Measurements from ENCODE around the gene NDNF. TPM values are rescaled to one million over a fixed set of nuclear protein-coding genes. Genes with fewer than 3 reads are reported as not detected.

Gene NDNF
- total RNA-seq, 1 donor from 2014 or later = 0.34 TPM

DNA sequence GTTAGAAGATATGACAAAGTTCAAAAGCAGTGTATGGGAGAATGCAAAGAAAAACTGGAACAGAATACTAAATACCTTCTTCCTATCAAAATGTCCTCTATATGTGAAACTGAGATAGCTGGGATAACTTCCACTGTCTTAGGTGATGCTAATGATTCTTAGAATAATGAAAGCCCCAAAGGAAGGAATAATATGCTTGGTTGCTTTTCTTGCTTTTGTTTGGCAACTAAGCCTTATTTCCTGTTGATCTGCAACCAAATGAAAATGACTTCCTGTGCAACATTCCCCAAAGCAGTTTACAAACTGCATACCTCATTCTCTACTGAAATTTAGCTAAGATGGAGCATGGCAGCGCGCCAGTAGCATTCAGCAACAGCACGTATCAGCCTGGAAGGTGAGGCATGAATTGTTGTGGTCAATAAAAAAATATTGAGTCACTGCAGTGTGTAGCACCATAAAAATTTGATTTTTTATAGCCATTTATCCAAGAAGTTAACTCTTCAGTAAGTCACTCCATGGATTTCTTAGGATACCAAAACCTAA is 18.7 kb downstream of the NDNF start:
- DNase-seq (ENCODE audit: low read depth) = peak; percentile 54
- no peak overlapping the region for H3K9ac ChIP-seq (ENCODE audit: low read length)
- H3K27me3 ChIP-seq (ENCODE audit: insufficient read depth, low read length) = no peaks in the 10 kb centered on the region
- no peak overlapping the region for H3K27ac ChIP-seq (ENCODE audit: low read depth, low read length)
- H3K4me1 ChIP-seq (ENCODE audit: insufficient read depth, low read length) = no peaks in the 10 kb centered on the region
- no peak for FAIRE-seq
- H3K36me3 ChIP-seq (ENCODE audit: insufficient read depth, low read length) = no peaks in the 10 kb centered on the region
- H3K4me3 ChIP-seq (ENCODE audit: insufficient read depth, low read depth, low read length) = no peak overlapping the region
- Mint-ChIP-seq H3K4me3 (ENCODE audit: unreplicated experiment) (no peak overlapping the region), H3K27ac (ENCODE audit: unreplicated experiment) (no peak overlapping the region), H3K9me3 (ENCODE audit: unreplicated experiment) (peaks cover 2% of the 10 kb centered on the region), H3K36me3 (ENCODE audit: low read depth, unreplicated experiment) (no peaks in the 10 kb centered on the region), H3K4me1 (ENCODE audit: low read depth, unreplicated experiment) (no peaks in the 10 kb centered on the region), H3K27me3 (ENCODE audit: low read depth, unreplicated experiment) (no peaks in the 10 kb centered on the region)
- no peaks in the 10 kb centered on the region for H3K9me3 ChIP-seq (ENCODE audit: insufficient read depth, low read depth, low read length)
- H3K4me2 ChIP-seq (ENCODE audit: low read length) = no peak overlapping the region
- no peak for TF ChIP-seq EZH2 (IDR thresholded peaks at IDR 0.05; ENCODE audit: insufficient read depth, low read length)
- TF ChIP-seq, protein P1, sequence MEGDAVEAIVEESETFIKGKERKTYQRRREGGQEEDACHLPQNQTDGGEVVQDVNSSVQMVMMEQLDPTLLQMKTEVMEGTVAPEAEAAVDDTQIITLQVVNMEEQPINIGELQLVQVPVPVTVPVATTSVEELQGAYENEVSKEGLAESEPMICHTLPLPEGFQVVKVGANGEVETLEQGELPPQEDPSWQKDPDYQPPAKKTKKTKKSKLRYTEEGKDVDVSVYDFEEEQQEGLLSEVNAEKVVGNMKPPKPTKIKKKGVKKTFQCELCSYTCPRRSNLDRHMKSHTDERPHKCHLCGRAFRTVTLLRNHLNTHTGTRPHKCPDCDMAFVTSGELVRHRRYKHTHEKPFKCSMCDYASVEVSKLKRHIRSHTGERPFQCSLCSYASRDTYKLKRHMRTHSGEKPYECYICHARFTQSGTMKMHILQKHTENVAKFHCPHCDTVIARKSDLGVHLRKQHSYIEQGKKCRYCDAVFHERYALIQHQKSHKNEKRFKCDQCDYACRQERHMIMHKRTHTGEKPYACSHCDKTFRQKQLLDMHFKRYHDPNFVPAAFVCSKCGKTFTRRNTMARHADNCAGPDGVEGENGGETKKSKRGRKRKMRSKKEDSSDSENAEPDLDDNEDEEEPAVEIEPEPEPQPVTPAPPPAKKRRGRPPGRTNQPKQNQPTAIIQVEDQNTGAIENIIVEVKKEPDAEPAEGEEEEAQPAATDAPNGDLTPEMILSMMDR (IDR thresholded peaks at IDR 0.05; ENCODE audit: insufficient read depth, low read depth, low read length) = no peak
- H3K79me2 ChIP-seq (ENCODE audit: insufficient read depth, low read length) = no peaks in the 10 kb centered on the region
- no peaks in the 10 kb centered on the region for H4K20me1 ChIP-seq (ENCODE audit: insufficient read depth, low read length)
- no peak overlapping the region for H2AFZ ChIP-seq (ENCODE audit: low read depth, low read length)

DNA sequence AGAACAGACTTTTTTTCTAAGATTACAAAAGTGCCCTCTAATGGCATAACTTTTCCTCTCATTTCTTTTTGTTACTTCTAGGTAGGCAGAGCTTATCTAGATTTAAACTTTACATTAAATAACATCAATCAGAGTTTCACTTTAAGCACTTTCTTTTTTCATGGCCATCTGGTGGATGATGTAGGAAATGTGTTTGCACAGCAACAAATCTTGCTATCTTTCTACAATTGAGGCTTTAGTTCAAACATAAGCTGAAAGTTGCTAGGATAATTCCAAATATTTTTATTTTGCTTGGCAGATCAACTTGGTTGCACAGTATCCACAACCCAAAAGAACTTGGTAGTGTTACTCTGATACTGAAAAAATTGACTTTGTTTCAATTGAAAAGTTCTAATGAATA is 22.0 kb downstream of the NDNF start:
- Mint-ChIP-seq H3K27ac (ENCODE audit: unreplicated experiment) (no peak overlapping the region), H3K27me3 (ENCODE audit: low read depth, unreplicated experiment) (no peaks in the 10 kb centered on the region), H3K4me3 (ENCODE audit: unreplicated experiment) (no peak overlapping the region), H3K36me3 (ENCODE audit: low read depth, unreplicated experiment) (no peaks in the 10 kb centered on the region), H3K4me1 (ENCODE audit: low read depth, unreplicated experiment) (no peaks in the 10 kb centered on the region), H3K9me3 (ENCODE audit: unreplicated experiment) (peaks cover 2% of the 10 kb centered on the region)
- Histone ChIP-seq H2AFZ (ENCODE audit: low read depth, low read length) (no peak overlapping the region), H3K4me1 (ENCODE audit: insufficient read depth, low read length) (no peaks in the 10 kb centered on the region), H3K27ac (ENCODE audit: low read depth, low read length) (no peak overlapping the region), H3K27me3 (ENCODE audit: insufficient read depth, low read length) (no peaks in the 10 kb centered on the region), H3K36me3 (ENCODE audit: insufficient read depth, low read length) (no peaks in the 10 kb centered on the region), H3K79me2 (ENCODE audit: insufficient read depth, low read length) (no peaks in the 10 kb centered on the region), H3K4me3 (ENCODE audit: insufficient read depth, low read depth, low read length) (no peak overlapping the region), H3K4me2 (ENCODE audit: low read length) (no peak overlapping the region), H4K20me1 (ENCODE audit: insufficient read depth, low read length) (no peaks in the 10 kb centered on the region), H3K9ac (ENCODE audit: low read length) (no peak overlapping the region), H3K9me3 (ENCODE audit: insufficient read depth, low read depth, low read length) (no peaks in the 10 kb centered on the region)
- no peak for FAIRE-seq
- no peak for TF ChIP-seq EZH2 (IDR thresholded peaks at IDR 0.05; ENCODE audit: insufficient read depth, low read length)
- TF ChIP-seq, protein P1 (IDR thresholded peaks at IDR 0.05; ENCODE audit: insufficient read depth, low read depth, low read length) = peak; percentile 42
- no peak for DNase-seq (ENCODE audit: low read depth)

DNA sequence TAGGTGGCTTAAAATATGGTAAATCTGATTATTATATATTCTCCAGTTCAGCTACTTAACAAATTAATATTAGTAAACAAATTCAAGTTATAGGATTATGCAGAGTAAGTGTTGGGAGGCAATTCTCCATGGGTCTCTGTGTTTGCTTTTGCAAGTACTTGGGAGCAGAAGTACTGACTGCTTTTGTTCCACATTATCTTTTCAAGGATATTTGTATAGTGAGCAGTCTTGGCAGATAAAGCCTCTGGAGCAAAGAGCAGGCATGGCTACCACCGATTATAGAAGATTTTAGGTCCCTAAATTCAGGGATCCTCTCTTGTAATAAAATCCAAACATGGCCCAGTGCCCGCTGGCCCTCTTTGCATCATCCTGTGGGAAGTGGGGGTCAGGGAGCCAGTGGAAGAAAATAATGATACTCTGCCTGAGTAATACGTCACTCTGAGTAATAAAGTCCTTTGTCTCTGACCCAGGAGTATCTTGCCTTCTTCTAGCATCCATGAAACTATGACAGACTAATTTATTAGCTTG is 23.2 kb downstream of the NDNF start:
- Mint-ChIP-seq H3K4me3 (ENCODE audit: unreplicated experiment) (no peak overlapping the region), H3K27ac (ENCODE audit: unreplicated experiment) (no peak overlapping the region), H3K9me3 (ENCODE audit: unreplicated experiment) (no peaks in the 10 kb centered on the region), H3K4me1 (ENCODE audit: low read depth, unreplicated experiment) (no peaks in the 10 kb centered on the region), H3K36me3 (ENCODE audit: low read depth, unreplicated experiment) (no peaks in the 10 kb centered on the region), H3K27me3 (ENCODE audit: low read depth, unreplicated experiment) (no peaks in the 10 kb centered on the region)
- Histone ChIP-seq H3K36me3 (ENCODE audit: insufficient read depth, low read length) (no peaks in the 10 kb centered on the region), H4K20me1 (ENCODE audit: insufficient read depth, low read length) (no peaks in the 10 kb centered on the region), H3K4me3 (ENCODE audit: insufficient read depth, low read depth, low read length) (no peak overlapping the region), H3K27me3 (ENCODE audit: insufficient read depth, low read length) (no peaks in the 10 kb centered on the region), H3K9me3 (ENCODE audit: insufficient read depth, low read depth, low read length) (no peaks in the 10 kb centered on the region), H3K79me2 (ENCODE audit: insufficient read depth, low read length) (no peaks in the 10 kb centered on the region), H3K27ac (ENCODE audit: low read depth, low read length) (no peak overlapping the region), H3K4me2 (ENCODE audit: low read length) (no peak overlapping the region), H3K4me1 (ENCODE audit: insufficient read depth, low read length) (no peaks in the 10 kb centered on the region), H2AFZ (ENCODE audit: low read depth, low read length) (no peak overlapping the region), H3K9ac (ENCODE audit: low read length) (no peak overlapping the region)
- no peak for FAIRE-seq
- TF ChIP-seq, protein P1 (IDR thresholded peaks at IDR 0.05; ENCODE audit: insufficient read depth, low read depth, low read length) = no peak
- no peak for TF ChIP-seq EZH2 (IDR thresholded peaks at IDR 0.05; ENCODE audit: insufficient read depth, low read length)
- no peak for DNase-seq (ENCODE audit: low read depth)
